HepG2 (cell line): Measurements from ENCODE around the gene TCF25. TPM values are rescaled to one million over a fixed set of nuclear protein-coding genes. Genes with fewer than 3 reads are reported as not detected.

Experiments used
- CHD2 ChIP-seq: IDR thresholded peaks from 2 replicates; pipeline ENCODE4 v1.6.1; 2011; ENCODE audit warnings: low read depth, low read length, improper control_type of control experiment
- EZH2 ChIP-seq: conservative IDR thresholded peaks from 2 replicates; pipeline ENCODE4 v1.6.1; 2012; ENCODE audit warnings: mild to moderate bottlenecking, low read depth, low read length, moderate library complexity
- GATAD2A ChIP-seq: IDR thresholded peaks from 2 replicates; pipeline ENCODE4 v1.6.1; 2016
- GLMP ChIP-seq: sonication (generic); formaldehyde crosslinking; IDR thresholded peaks from 2 replicates; pipeline ENCODE4 v1.9.0; 2021; ENCODE audit warnings: missing genetic modification reagents, mild to moderate bottlenecking, borderline replicate concordance
- GZF1 ChIP-seq: sonication (generic); formaldehyde crosslinking; IDR thresholded peaks from 2 replicates; pipeline ENCODE4 v1.5.1; 2020; ENCODE audit warnings: mild to moderate bottlenecking, missing genetic modification reagents
- HMG20B ChIP-seq: conservative IDR thresholded peaks from 2 replicates; pipeline ENCODE4 v1.6.1; 2016; ENCODE audit warnings: missing genetic modification reagents, missing compliant biosample characterization
- KDM2A ChIP-seq: sonication (generic); formaldehyde crosslinking; IDR thresholded peaks from 2 replicates; pipeline ENCODE4 v1.4.0; 2020; ENCODE audit warnings: low read depth, missing genetic modification reagents, borderline replicate concordance
- MAZ ChIP-seq, 2 experiments: sonication (generic) in 1 of 2; formaldehyde crosslinking in 1 of 2; IDR thresholded peaks; 2 replicates each; pipeline versions ENCODE4 v1.5.0 to v1.6.1; 2012 to 2020; ENCODE audit warnings: low read depth in 2 of 2, mild to moderate bottlenecking in 2 of 2, borderline replicate concordance in 1 of 2, improper control_type of control experiment in 1 of 2, low read length in 1 of 2, missing genetic modification reagents in 1 of 2, moderate library complexity in 1 of 2
- MNT ChIP-seq: fragments of 450-650 bp; IDR thresholded peaks from 2 replicates; pipeline ENCODE4 v1.6.1; 2016
- NFATC3 ChIP-seq: sonication (generic); formaldehyde crosslinking; IDR thresholded peaks from 2 replicates; pipeline ENCODE4 v1.5.1; 2020; ENCODE audit warnings: mild to moderate bottlenecking, missing genetic modification reagents
- NRL ChIP-seq: sonication (generic); formaldehyde crosslinking; IDR thresholded peaks from 2 replicates; pipeline ENCODE4 v1.5.0; 2020; ENCODE audit warnings: missing genetic modification reagents, mild to moderate bottlenecking, moderate library complexity, borderline replicate concordance
- PAX8 ChIP-seq: sonication (generic); formaldehyde crosslinking; IDR thresholded peaks from 2 replicates; pipeline ENCODE4 v1.8.0; 2022; ENCODE audit warnings: mild to moderate bottlenecking, missing genetic modification reagents, borderline replicate concordance
- SPEN ChIP-seq: sonication (generic); formaldehyde crosslinking; IDR thresholded peaks from 2 replicates; pipeline ENCODE4 v1.5.1; 2020; ENCODE audit warnings: low read depth, mild to moderate bottlenecking, missing genetic modification reagents
- SUZ12 ChIP-seq: fragments of 150-350 bp; IDR thresholded peaks from 2 replicates; pipeline ENCODE4 v1.6.1; 2014; ENCODE audit warnings: low read depth, low read length
- ZBTB39 ChIP-seq: sonication (generic); formaldehyde crosslinking; IDR thresholded peaks from 2 replicates; pipeline ENCODE4 v1.5.0; 2020; ENCODE audit warnings: missing genetic modification reagents
- ZHX1 ChIP-seq: sonication (generic); formaldehyde crosslinking; IDR thresholded peaks from 2 replicates; pipeline ENCODE4 v1.8.1; 2022; ENCODE audit warnings: low read depth, mild to moderate bottlenecking, missing genetic modification reagents
- ZNF256 ChIP-seq: sonication (generic); formaldehyde crosslinking; conservative IDR thresholded peaks from 2 replicates; pipeline ENCODE4 v1.4.0; 2020; ENCODE audit warnings: missing genetic modification reagents
- ZNF260 ChIP-seq: sonication (generic); formaldehyde crosslinking; IDR thresholded peaks from 2 replicates; pipeline ENCODE4 v1.4.0; 2020; ENCODE audit warnings: missing genetic modification reagents, low read depth, mild to moderate bottlenecking, borderline replicate concordance
- ZNF326 ChIP-seq: sonication (generic); formaldehyde crosslinking; IDR thresholded peaks from 2 replicates; pipeline ENCODE4 v1.4.0; 2020; ENCODE audit warnings: missing genetic modification reagents, borderline replicate concordance
- ZNF615 ChIP-seq: sonication (generic); formaldehyde crosslinking; IDR thresholded peaks from 2 replicates; pipeline ENCODE4 v1.5.0; 2020; ENCODE audit warnings: mild to moderate bottlenecking, missing genetic modification reagents, borderline replicate concordance
- ZNF790 ChIP-seq: sonication (generic); formaldehyde crosslinking; IDR thresholded peaks from 2 replicates; pipeline ENCODE4 v1.8.0; 2022; ENCODE audit warnings: missing genetic modification reagents, mild to moderate bottlenecking, borderline replicate concordance
- ZNF891 ChIP-seq: sonication (generic); formaldehyde crosslinking; IDR thresholded peaks from 2 replicates; pipeline ENCODE4 v1.5.0; 2020; ENCODE audit warnings: mild to moderate bottlenecking, missing genetic modification reagents
- polyA plus RNA-seq, 8 experiments: library from polyadenylated mRNA; depleted of rRNA in 3 of 8; stranded (reverse) in 7 of 8; unstranded in 1 of 8; fragments of >200 nt; fragmentation: Illumina TruSeq in 4 of 8; extraction: Trizol in 4 of 8; gene quantifications; 2 replicates each; pipeline versions ENCODE4 v1.2.1 to v1.2.3, GENCODE V29; 2011 to 2016; ENCODE audit warnings: low read depth in 4 of 8, missing spikeins in 1 of 8, mixed read lengths in 1 of 8; ENCODE audit not compliant: insufficient read depth in 1 of 8
- total RNA-seq, 5 experiments: library from RNA; depleted of rRNA; stranded (reverse); fragments of >200 nt; fragmentation: Illumina TruSeq; extraction: Trizol; gene quantifications; 2 replicates each; pipeline ENCODE4 v1.2.3, GENCODE V29; 2016; ENCODE audit warnings: low read depth in 1 of 5

The TCF25 gene
- total and polyA plus RNA-seq, 2 of the 13 experiments (the other 11 are each of a cell fraction or from before 2014, with no cell fraction given) = 138 to 206 TPM

- TF ChIP-seq MNT = no peak
- TF ChIP-seq ZNF615 (CRISPR knock-in tag) = peak; percentile 84; the same call in 1 of the 2 replicates
- no peak for TF ChIP-seq NRL (CRISPR knock-in tag)
- no peak for TF ChIP-seq ZNF891 (CRISPR knock-in tag)
- TF ChIP-seq PAX8 (CRISPR knock-in tag) = no peak
- no peak; the same call in 1 of the 2 replicates for TF ChIP-seq HMG20B (CRISPR knock-in tag)
- no peak for TF ChIP-seq ZNF256
- no peak for TF ChIP-seq NFATC3 (CRISPR knock-in tag)
- no peak for TF ChIP-seq ZNF260 (CRISPR knock-in tag)
- 0 out of 2 replicates have a peak, but pooled peaks have one; percentile 15 for TF ChIP-seq SPEN
- TF ChIP-seq KDM2A (CRISPR knock-in tag) = peak; percentile 70
- no peak for TF ChIP-seq ZNF790
- no peak; the same call in 1 of the 2 replicates for TF ChIP-seq ZBTB39 (CRISPR knock-in tag)
- TF ChIP-seq GLMP (CRISPR knock-in tag) = no peak
- TF ChIP-seq MAZ (IDR thresholded peaks at IDR 0.05; ENCODE audit: borderline replicate concordance, low read depth, low read length) = no peak; the same call in 1 of the 2 replicates
- TF ChIP-seq MAZ (CRISPR knock-in tag; IDR thresholded peaks at IDR 0.05; ENCODE audit: low read depth) = no peak
- TF ChIP-seq ZHX1 (CRISPR knock-in tag) = no peak
- TF ChIP-seq SUZ12 = no peak
- no peak for TF ChIP-seq GZF1
- TF ChIP-seq EZH2 = no peak
- 0 out of 2 replicates have a peak, but pooled peaks have one; percentile 33 for TF ChIP-seq GATAD2A (CRISPR knock-in tag)
- no peak for TF ChIP-seq ZNF326 (CRISPR knock-in tag)
- TF ChIP-seq CHD2 = peak; percentile 55; the same call in 1 of the 2 replicates
These were observed 49.1 kb downstream of the TCF25 start (continued) for GRCh38 chr16:89922477-89922883.
